Measurements from ENCODE around the gene EXOC6B.

The EXOC6B gene

GRCh38 chr2:72723769-72724370 lies 102.0 kb downstream of the EXOC6B start:
- Mint-ChIP-seq H3K36me3 (ENCODE audit: low read depth) (no peaks in the 10 kb centered on the region), H3K27ac (no peak overlapping the region), H3K9me3 (no peaks in the 10 kb centered on the region), H3K4me3 (no peak overlapping the region), H3K27me3 (ENCODE audit: low read depth) (no peaks in the 10 kb centered on the region), H3K4me1 (ENCODE audit: low read depth) (no peaks in the 10 kb centered on the region)
- no peak for DNase-seq (ENCODE audit: low spot score)

DNA sequence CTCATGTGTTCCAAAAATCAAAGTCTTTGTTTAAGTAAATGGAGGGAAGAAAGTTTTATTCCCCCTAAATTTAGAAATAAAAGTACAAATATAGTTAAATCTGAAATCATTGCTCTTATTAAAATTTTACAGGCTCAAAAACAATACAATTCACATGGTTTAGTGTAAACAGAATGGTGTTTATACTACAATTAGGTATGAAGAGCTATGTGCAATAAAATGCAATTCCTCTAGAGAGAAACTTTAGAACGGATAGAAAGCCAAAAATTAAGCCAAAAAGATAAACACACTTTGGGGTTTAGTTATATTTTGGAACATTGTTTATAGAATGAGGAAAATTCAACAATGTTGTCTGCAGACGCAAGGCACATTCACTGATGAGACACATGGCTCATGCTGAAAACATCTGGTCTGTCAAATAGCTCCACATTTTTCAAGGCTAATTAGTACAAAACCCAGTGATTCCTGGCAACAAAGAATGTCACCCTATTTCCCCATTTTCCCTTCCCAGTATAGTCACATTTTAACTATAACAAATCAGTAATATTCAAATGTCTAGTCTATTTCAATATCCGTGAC lies 103.3 kb downstream of the EXOC6B start:
- Mint-ChIP-seq H3K4me3 (no peak overlapping the region), H3K4me1 (ENCODE audit: low read depth) (no peaks in the 10 kb centered on the region), H3K27ac (no peak overlapping the region), H3K27me3 (ENCODE audit: low read depth) (no peaks in the 10 kb centered on the region), H3K9me3 (no peaks in the 10 kb centered on the region), H3K36me3 (ENCODE audit: low read depth) (no peaks in the 10 kb centered on the region)
- no peak for DNase-seq (ENCODE audit: low spot score)

GRCh38 chr2:72719416-72719815 lies 106.4 kb downstream of the EXOC6B start:
- no peak overlapping the region for H3K4me3 Mint-ChIP-seq
- no peaks in the 10 kb centered on the region for H3K36me3 Mint-ChIP-seq (ENCODE audit: low read depth)
- no peak for DNase-seq (ENCODE audit: low spot score)
- no peak overlapping the region for H3K27ac Mint-ChIP-seq
- no peaks in the 10 kb centered on the region for H3K9me3 Mint-ChIP-seq
- H3K27me3 Mint-ChIP-seq (ENCODE audit: low read depth), result no peaks in the 10 kb centered on the region
- no peaks in the 10 kb centered on the region for H3K4me1 Mint-ChIP-seq (ENCODE audit: low read depth)

- no peak for DNase-seq (ENCODE audit: low spot score)
- Mint-ChIP-seq H3K27me3 (ENCODE audit: low read depth) (no peaks in the 10 kb centered on the region), H3K9me3 (no peaks in the 10 kb centered on the region), H3K4me1 (ENCODE audit: low read depth) (no peaks in the 10 kb centered on the region), H3K36me3 (ENCODE audit: low read depth) (no peaks in the 10 kb centered on the region), H3K27ac (no peak overlapping the region), H3K4me3 (no peak overlapping the region)
These were observed 107.0 kb downstream of the EXOC6B start for GRCh38 chr2:72718876-72719275.

DNA sequence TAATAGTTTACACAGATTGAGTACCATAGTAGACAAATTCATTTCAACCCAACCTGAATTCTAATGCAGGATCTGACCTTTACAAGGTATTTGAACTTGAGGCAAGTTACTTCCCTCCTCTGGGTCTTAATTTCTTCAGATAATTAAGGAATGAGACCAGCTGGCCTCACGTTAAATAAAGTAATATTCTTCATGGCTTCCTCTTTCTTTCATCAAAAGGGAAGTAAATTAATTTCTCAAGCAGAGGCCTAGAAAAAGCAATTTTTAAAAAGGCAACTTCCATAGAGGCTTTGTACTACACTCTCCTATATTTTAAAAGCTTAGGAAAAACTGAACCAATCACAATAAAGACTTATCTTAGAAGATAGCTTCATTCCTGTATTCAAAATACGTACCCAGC lies 109.2 kb downstream of the EXOC6B start:
- Mint-ChIP-seq H3K9me3 (no peaks in the 10 kb centered on the region), H3K27me3 (ENCODE audit: low read depth) (no peaks in the 10 kb centered on the region), H3K36me3 (ENCODE audit: low read depth) (no peaks in the 10 kb centered on the region), H3K4me1 (ENCODE audit: low read depth) (no peaks in the 10 kb centered on the region), H3K27ac (no peak overlapping the region), H3K4me3 (no peak overlapping the region)
- DNase-seq (ENCODE audit: low spot score), result no peak

GRCh38 chr2:72713857-72714256 lies 112.0 kb downstream of the EXOC6B start:
- no peaks in the 10 kb centered on the region for H3K36me3 Mint-ChIP-seq (ENCODE audit: low read depth)
- no peaks in the 10 kb centered on the region for H3K9me3 Mint-ChIP-seq
- no peaks in the 10 kb centered on the region for H3K4me1 Mint-ChIP-seq (ENCODE audit: low read depth)
- no peak overlapping the region for H3K27ac Mint-ChIP-seq
- DNase-seq (ENCODE audit: low spot score), result no peak
- no peak overlapping the region for H3K4me3 Mint-ChIP-seq
- no peaks in the 10 kb centered on the region for H3K27me3 Mint-ChIP-seq (ENCODE audit: low read depth)

GRCh38 chr2:72712977-72713376 lies 112.9 kb downstream of the EXOC6B start:
- H3K27me3 Mint-ChIP-seq (ENCODE audit: low read depth), result no peaks in the 10 kb centered on the region
- H3K27ac Mint-ChIP-seq, result no peak overlapping the region
- no peak for DNase-seq (ENCODE audit: low spot score)
- H3K9me3 Mint-ChIP-seq, result no peaks in the 10 kb centered on the region
- no peak overlapping the region for H3K4me3 Mint-ChIP-seq
- H3K4me1 Mint-ChIP-seq (ENCODE audit: low read depth), result no peaks in the 10 kb centered on the region
- H3K36me3 Mint-ChIP-seq (ENCODE audit: low read depth), result no peaks in the 10 kb centered on the region

GRCh38 chr2:72712304-72712703 lies 113.5 kb downstream of the EXOC6B start:
- no peak overlapping the region for H3K27ac Mint-ChIP-seq
- H3K4me1 Mint-ChIP-seq (ENCODE audit: low read depth), result no peaks in the 10 kb centered on the region
- H3K27me3 Mint-ChIP-seq (ENCODE audit: low read depth), result no peaks in the 10 kb centered on the region
- H3K9me3 Mint-ChIP-seq, result no peaks in the 10 kb centered on the region
- H3K36me3 Mint-ChIP-seq (ENCODE audit: low read depth), result no peaks in the 10 kb centered on the region
- H3K4me3 Mint-ChIP-seq, result no peak overlapping the region
- DNase-seq (ENCODE audit: low spot score), result no peak

DNA sequence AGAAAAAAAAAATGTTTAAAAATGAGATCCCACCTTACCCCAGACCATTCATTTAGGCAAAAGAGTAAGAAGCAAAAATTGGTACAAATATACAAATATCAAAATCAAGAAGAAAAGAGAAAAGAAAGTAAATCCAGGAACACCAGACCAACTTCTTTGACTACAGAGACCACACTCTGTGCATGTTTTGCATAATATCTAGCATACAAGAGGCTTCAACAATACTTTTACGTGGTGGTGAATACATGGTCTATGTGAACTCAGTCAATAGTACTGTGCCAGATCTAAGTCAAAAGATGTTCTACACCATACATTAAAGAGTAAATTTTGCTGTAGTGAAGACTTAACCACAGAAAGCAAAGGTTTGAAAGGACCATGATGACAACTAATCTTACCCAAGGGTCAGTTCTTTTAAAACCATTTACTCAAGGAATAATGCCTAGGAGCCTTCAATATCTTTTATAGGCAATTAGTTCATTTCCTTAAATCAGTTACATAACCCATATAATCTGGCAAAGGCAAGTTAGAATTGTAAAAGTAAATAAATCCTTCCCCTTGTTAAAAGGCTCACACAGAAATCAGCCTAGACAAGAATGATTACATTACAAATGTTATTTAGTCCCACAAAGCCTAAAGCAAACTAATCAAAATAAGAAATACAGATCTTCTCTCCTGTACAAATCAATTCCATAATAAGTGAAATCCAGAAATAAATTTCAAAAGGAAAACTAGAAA lies 115.2 kb downstream of the EXOC6B start:
- H3K4me3 Mint-ChIP-seq, result no peak overlapping the region
- H3K9me3 Mint-ChIP-seq, result no peaks in the 10 kb centered on the region
- no peaks in the 10 kb centered on the region for H3K27me3 Mint-ChIP-seq (ENCODE audit: low read depth)
- no peaks in the 10 kb centered on the region for H3K36me3 Mint-ChIP-seq (ENCODE audit: low read depth)
- no peak for DNase-seq (ENCODE audit: low spot score)
- no peaks in the 10 kb centered on the region for H3K4me1 Mint-ChIP-seq (ENCODE audit: low read depth)
- no peak overlapping the region for H3K27ac Mint-ChIP-seq

GRCh38 chr2:72708236-72708635 lies 117.6 kb downstream of the EXOC6B start:
- Mint-ChIP-seq H3K36me3 (ENCODE audit: low read depth) (no peaks in the 10 kb centered on the region), H3K27me3 (ENCODE audit: low read depth) (no peaks in the 10 kb centered on the region), H3K4me3 (no peak overlapping the region), H3K4me1 (ENCODE audit: low read depth) (no peaks in the 10 kb centered on the region), H3K9me3 (no peaks in the 10 kb centered on the region), H3K27ac (no peak overlapping the region)
- DNase-seq (ENCODE audit: low spot score), result no peak

GRCh38 chr2:72698300-72698699 lies 127.5 kb downstream of the EXOC6B start:
- Mint-ChIP-seq H3K36me3 (ENCODE audit: low read depth) (no peaks in the 10 kb centered on the region), H3K27ac (no peak overlapping the region), H3K27me3 (ENCODE audit: low read depth) (no peaks in the 10 kb centered on the region), H3K9me3 (no peaks in the 10 kb centered on the region), H3K4me1 (ENCODE audit: low read depth) (no peaks in the 10 kb centered on the region), H3K4me3 (no peak overlapping the region)
- no peak for DNase-seq (ENCODE audit: low spot score)

GRCh38 chr2:72696559-72696958 lies 129.3 kb downstream of the EXOC6B start:
- Mint-ChIP-seq H3K27ac (no peak overlapping the region), H3K4me1 (ENCODE audit: low read depth) (no peaks in the 10 kb centered on the region), H3K27me3 (ENCODE audit: low read depth) (no peaks in the 10 kb centered on the region)

DNA sequence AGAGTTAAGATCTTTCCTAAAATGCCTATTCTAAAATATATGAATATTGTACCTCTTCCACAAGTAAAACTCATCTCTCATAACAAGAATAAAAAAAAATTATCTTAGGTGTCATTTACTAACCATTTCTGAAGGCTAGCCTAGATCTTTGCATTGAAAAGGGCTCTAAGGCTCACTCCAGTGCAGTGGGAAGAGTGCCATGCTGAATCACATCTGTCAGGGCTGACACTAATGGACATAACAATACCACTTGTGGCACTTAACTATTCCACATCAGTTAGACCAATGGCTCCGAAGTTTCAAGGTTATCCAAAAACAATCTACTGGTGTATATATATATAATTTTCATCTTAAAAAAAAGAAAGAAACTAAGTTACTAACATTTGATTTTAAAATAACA lies 130.2 kb downstream of the EXOC6B start:
- Mint-ChIP-seq H3K27ac (no peak overlapping the region), H3K4me1 (ENCODE audit: low read depth) (no peaks in the 10 kb centered on the region), H3K4me3 (no peak overlapping the region), H3K27me3 (ENCODE audit: low read depth) (no peaks in the 10 kb centered on the region), H3K36me3 (ENCODE audit: low read depth) (no peaks in the 10 kb centered on the region), H3K9me3 (no peaks in the 10 kb centered on the region)
- DNase-seq (ENCODE audit: low spot score), result no peak

More at GRCh38 chr2:72696559-72696958, 129.3 kb downstream of the EXOC6B start:
- no peak overlapping the region for H3K4me3 Mint-ChIP-seq
- H3K9me3 Mint-ChIP-seq, result no peaks in the 10 kb centered on the region
- DNase-seq (ENCODE audit: low spot score), result no peak
- no peaks in the 10 kb centered on the region for H3K36me3 Mint-ChIP-seq (ENCODE audit: low read depth)

- Mint-ChIP-seq H3K27me3 (ENCODE audit: low read depth) (no peaks in the 10 kb centered on the region), H3K4me3 (no peak overlapping the region), H3K9me3 (no peaks in the 10 kb centered on the region), H3K27ac (no peak overlapping the region), H3K36me3 (ENCODE audit: low read depth) (no peaks in the 10 kb centered on the region), H3K4me1 (ENCODE audit: low read depth) (no peaks in the 10 kb centered on the region)
- no peak for DNase-seq (ENCODE audit: low spot score)
These were observed 130.9 kb downstream of the EXOC6B start for GRCh38 chr2:72694715-72695496.
